Fibroblast of pulmonary artery (primary cell): ENCODE measurements around the gene XCR1.
A peak's percentile ranks its signal among the peaks of the same experiment; 100 is the strongest.

Experiments
- DNase-seq: peaks from one replicate; pipeline ENCODE4 v3.0.0-alpha.2; 2010; ENCODE audit warnings: low read depth
- H3K4me3 ChIP-seq: replicated peaks from 2 replicates; pipeline ENCODE4 v1.5.1; 2011; ENCODE audit warnings: low read depth, mild to moderate bottlenecking, control low read depth, low read length, moderate library complexity
- TF ChIP-seq, protein P1 (sequence below): IDR thresholded peaks from 2 replicates; pipeline ENCODE4 v1.5.1; 2011; ENCODE audit warnings: mild to moderate bottlenecking, control low read depth, low read length, inconsistent platforms; ENCODE audit errors: missing control alignments

The XCR1 gene

DNA sequence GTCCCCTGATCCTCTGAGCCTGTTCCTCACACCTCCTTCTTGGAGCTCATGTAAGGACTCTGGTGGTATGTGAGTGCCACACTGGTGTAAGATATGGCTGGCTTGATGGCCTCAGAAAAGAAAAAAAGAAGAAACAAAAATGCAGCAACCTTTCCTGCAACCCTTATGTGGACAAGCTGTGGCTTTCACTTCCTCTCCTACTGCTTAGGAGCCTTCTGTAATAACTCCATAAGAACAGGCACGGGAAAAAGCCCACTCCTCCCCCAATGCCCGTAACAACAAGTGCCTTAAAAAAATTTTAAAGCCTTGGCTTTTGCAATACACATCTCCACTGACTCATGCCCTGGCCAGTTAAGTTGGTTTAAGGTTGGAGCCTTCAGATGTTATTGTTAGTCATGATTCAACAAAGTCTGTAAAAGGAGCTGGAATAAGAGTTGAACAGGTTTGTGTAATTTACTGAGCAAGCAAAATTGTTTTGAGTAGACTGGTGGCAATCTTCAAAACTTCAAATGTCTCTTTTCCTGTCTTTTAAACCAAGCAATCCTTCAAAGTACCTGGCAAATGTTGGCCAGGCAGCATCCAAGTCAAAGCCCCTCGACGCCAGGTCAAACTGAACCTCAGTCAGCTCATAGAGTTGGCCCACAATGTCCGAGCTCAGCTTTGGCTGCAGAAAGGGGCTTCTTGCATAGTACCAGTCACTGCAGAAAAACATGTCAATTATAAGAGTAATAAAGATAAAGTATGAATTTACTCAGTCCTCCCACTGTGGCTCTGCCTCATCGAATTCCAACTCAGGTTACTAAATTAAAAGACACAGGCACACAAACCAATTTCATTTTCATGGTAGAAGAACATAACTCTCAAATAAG lies 54.5 kb downstream of the XCR1 start:
- H3K4me3 ChIP-seq = no peak overlapping the region
- DNase-seq = peak; percentile 92
- TF ChIP-seq, protein P1, sequence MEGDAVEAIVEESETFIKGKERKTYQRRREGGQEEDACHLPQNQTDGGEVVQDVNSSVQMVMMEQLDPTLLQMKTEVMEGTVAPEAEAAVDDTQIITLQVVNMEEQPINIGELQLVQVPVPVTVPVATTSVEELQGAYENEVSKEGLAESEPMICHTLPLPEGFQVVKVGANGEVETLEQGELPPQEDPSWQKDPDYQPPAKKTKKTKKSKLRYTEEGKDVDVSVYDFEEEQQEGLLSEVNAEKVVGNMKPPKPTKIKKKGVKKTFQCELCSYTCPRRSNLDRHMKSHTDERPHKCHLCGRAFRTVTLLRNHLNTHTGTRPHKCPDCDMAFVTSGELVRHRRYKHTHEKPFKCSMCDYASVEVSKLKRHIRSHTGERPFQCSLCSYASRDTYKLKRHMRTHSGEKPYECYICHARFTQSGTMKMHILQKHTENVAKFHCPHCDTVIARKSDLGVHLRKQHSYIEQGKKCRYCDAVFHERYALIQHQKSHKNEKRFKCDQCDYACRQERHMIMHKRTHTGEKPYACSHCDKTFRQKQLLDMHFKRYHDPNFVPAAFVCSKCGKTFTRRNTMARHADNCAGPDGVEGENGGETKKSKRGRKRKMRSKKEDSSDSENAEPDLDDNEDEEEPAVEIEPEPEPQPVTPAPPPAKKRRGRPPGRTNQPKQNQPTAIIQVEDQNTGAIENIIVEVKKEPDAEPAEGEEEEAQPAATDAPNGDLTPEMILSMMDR = no peak

DNA sequence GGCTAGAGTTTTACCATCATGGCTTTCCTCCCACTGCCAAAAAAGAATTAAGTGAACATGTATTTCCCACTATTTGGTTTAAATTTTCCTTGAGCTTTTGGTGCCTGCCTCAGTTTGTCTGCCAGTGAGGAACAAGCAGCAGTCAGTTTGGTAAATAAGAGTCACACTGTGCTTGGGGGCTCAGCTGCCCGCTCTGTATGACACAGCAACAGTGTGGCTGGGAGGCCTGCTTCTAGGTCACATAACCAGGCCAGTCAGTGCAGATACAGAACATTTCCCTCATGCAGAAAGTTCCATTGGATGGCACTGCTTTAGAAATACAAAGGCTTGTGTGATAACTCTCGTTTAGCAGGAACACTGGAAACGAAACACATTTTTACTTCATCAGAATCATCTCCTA lies 57.3 kb downstream of the XCR1 start:
- no peak overlapping the region for H3K4me3 ChIP-seq
- no peak for DNase-seq

DNA sequence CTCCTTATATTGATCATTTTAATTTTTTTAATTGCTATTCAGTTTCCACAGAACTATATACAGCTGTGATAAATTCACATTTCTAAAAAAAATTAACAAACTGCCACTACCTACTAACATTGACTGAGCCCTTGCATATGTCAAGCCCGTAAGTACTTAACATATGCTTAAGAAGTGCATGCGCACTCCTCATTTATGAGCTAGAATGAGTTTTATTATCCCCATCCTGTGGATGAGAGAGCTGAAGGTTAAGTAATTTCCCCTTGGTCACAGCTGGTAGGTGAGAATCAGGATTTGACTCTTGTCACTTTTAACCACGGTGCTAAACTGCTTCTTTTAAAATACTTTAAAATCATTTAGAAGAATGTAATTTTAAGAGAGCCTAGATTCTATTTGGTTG lies 58.2 kb downstream of the XCR1 start:
- DNase-seq = no peak
- TF ChIP-seq, protein P1 = no peak
- H3K4me3 ChIP-seq = no peak overlapping the region

More for the DNA sequence above, 57.3 kb downstream of the XCR1 start:
- TF ChIP-seq, protein P1 = no peak

DNA sequence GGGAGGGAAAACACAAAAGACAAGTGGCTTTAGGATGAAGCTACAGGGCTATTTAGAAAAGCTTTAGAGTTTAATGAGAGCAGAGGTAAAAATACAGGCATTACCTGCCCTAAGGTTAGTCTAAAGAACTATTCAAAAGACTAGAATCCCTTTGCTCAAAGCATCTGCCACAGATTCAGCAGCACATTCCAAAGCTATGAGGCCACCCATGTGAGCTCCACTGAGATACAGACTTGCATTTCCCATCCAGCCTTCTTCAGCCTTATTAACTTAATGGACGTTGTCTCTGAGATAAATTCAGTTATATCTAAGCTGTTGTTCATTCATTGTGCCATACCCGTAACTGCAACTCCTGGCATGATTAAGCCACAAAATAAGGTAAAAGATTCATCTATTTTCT lies 58.6 kb downstream of the XCR1 start:
- TF ChIP-seq, protein P1 = no peak
- DNase-seq = peak; percentile 60
- H3K4me3 ChIP-seq = no peak overlapping the region

DNA sequence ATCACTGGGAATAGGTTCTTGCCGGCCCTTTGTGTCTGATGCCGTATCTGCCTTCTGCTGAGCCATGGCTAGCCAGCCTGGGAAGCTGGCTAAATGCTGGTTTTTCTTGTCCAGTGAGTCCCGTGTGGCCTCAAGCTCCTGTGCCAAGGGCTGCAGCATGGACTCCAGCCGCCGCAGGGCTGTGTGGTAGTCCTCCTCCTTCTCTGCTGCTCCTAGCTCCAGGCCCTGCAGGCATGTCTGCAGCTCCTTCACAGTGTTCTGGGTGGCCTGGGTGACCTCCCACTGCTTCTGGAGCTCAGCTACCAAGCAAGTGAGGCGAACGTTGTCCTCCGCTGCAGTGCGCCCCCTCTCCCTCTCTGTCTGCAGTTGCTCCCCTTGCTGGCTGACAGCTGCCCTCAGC lies 59.1 kb downstream of the XCR1 start:
- TF ChIP-seq, protein P1 = no peak
- no peak for DNase-seq

DNA sequence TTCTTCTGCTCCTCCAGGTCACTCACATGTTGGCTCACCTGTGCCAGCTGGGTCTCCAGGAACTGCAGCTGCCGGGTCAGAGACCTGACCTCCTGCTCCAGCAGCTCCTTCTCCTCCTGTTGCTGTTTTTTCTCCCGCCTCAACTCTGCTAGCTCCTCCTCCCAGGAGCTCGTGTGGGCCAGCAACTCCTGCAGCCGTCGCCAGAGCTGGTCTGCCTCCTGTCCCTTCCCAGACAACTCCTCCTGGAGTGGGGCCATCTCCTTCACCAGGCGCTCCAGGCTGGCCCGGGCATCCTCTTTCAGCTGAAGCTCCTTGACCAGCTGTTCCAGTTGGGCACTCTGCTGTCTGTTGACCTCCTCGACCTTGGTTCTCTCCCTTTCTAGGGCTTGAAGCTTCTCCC lies 59.6 kb downstream of the XCR1 start:
- TF ChIP-seq, protein P1 = no peak
- no peak for DNase-seq
- no peak overlapping the region for H3K4me3 ChIP-seq

More for the DNA sequence above, 59.1 kb downstream of the XCR1 start:
- H3K4me3 ChIP-seq = no peak overlapping the region
